HCT116 (cell line): ENCODE results near the gene ASPHD1.

ENCODE experiments used
- CTCF ChIP-seq, 3 experiments: fragments of 200-600 bp in 1 of 3; sonication (generic) in 1 of 3; IDR thresholded peaks in 2 of 3; conservative IDR thresholded peaks in 1 of 3; 2 replicates each; pipeline ENCODE4 v1.5.1; 2012 to 2017; ENCODE audit warnings: low read depth in 2 of 3, low read length in 2 of 3, antibody characterized with exemption in 1 of 3, borderline replicate concordance in 1 of 3, control low read depth in 1 of 3, mild to moderate bottlenecking in 1 of 3, mixed read lengths in 1 of 3, mixed run types in 1 of 3, moderate library complexity in 1 of 3; ENCODE audit not compliant: insufficient read depth in 1 of 3
- EGR1 ChIP-seq: IDR thresholded peaks from 2 replicates; pipeline ENCODE4 v1.6.1; 2012; ENCODE audit warnings: low read depth
- EZH2 ChIP-seq: fragments of 200-600 bp; sonication (generic); IDR thresholded peaks from 2 replicates; pipeline ENCODE4 v1.6.1; 2017; ENCODE audit warnings: antibody characterized with exemption, mixed run types
- POLR2AphosphoS5 ChIP-seq: IDR thresholded peaks from 2 replicates; pipeline ENCODE4 v1.6.1; 2011; ENCODE audit warnings: mild to moderate bottlenecking, low read depth, low read length, moderate library complexity
- SIN3A ChIP-seq: IDR thresholded peaks from 2 replicates; pipeline ENCODE4 v1.6.1; 2012; ENCODE audit warnings: low read depth
- ZFX ChIP-seq: fragments of 450-650 bp; IDR thresholded peaks from 2 replicates; pipeline ENCODE4 v1.6.1; 2017

GRCh38 chr16:29858974-29859373, 41.3 kb upstream of the ASPHD1 start:
- TF ChIP-seq CTCF (IDR thresholded peaks at IDR 0.05 in 2 of 3, conservative IDR thresholded peaks at IDR 0.05 in 1 of 3; ENCODE audit: borderline replicate concordance in 1 of 3, insufficient read depth in 1 of 3, low read depth in 2 of 3, low read length in 2 of 3): no peak
- TF ChIP-seq EZH2: no peak
- no peak for TF ChIP-seq ZFX
- no peak for TF ChIP-seq POLR2AphosphoS5
- no peak for TF ChIP-seq SIN3A
- no peak for TF ChIP-seq EGR1
